CD4-positive, alpha-beta T cell (primary cell): Measurements from ENCODE around the gene FBXL17. TPM values are rescaled to one million over a fixed set of nuclear protein-coding genes. Genes with fewer than 3 reads are reported as not detected.

Source experiments
- ATAC-seq: fragments of 200-7000 bp; cut with Tn5 transposase; one replicate; pipeline ENCODE4 v1.10.0; 2022; ENCODE audit warnings: mild to moderate bottlenecking; ENCODE audit not compliant: poor library complexity
- CTCF ChIA-PET: fragments of 350-600 bp; sonication (Branson Sonifier 250); formaldehyde crosslinking; loops from one replicate; lab custom pipeline; 2021; ENCODE audit warnings: antibody characterized with exemption, inconsistent platforms; lab: Charles Lee
- POLR2A ChIA-PET: fragments of 350-600 bp; sonication (Branson Sonifier 250); formaldehyde crosslinking; loops from one replicate; lab custom pipeline; 2021; ENCODE audit warnings: antibody characterized with exemption, inconsistent platforms; lab: Charles Lee
- DNase-seq, 14 experiments: peaks; one replicate each; pipeline ENCODE4 v3.0.0-alpha.2; 2013 to 2020; ENCODE audit warnings: mixed read lengths in 2 of 14
- H3K27ac ChIP-seq, 2 donors: one replicate each; pipeline versions ENCODE4 v1.5.1 to v1.7.0; 2013; ENCODE audit warnings: low read length in 2 of 2, low read depth in 1 of 2, mild to moderate bottlenecking in 1 of 2
- H3K27me3 ChIP-seq, 2 experiments: 1 replicate in 1 of 2; 2 replicates in 1 of 2; pipeline versions ENCODE4 v1.6.1 to v1.7.0; 2013; ENCODE audit warnings: low read length in 2 of 2, control low read depth in 1 of 2, mild to moderate bottlenecking in 1 of 2, moderate library complexity in 1 of 2; ENCODE audit not compliant: insufficient read depth in 2 of 2, control insufficient read depth in 1 of 2
- H3K36me3 ChIP-seq: one replicate; pipeline ENCODE4 v1.6.1; 2013; ENCODE audit warnings: low read length, control low read depth; ENCODE audit not compliant: insufficient read depth
- H3K4me1 ChIP-seq: one replicate; pipeline ENCODE4 v1.6.1; 2013; ENCODE audit warnings: low read length, control low read depth; ENCODE audit not compliant: insufficient read depth
- H3K4me3 ChIP-seq: one replicate; pipeline ENCODE4 v1.5.1; 2013; ENCODE audit warnings: mild to moderate bottlenecking, low read length, moderate library complexity
- H3K9me3 ChIP-seq, 2 experiments: 1 replicate in 1 of 2; 2 replicates in 1 of 2; pipeline versions ENCODE4 v1.6.1 to v1.7.0; 2013; ENCODE audit warnings: low read length in 2 of 2, mild to moderate bottlenecking in 2 of 2, control low read depth in 1 of 2, moderate library complexity in 1 of 2; ENCODE audit not compliant: control insufficient read depth in 1 of 2, insufficient read depth in 1 of 2
- H3K27ac Mint-ChIP-seq: one replicate; pipeline ENCODE4 v1.8.0; 2020; ENCODE audit warnings: mixed read lengths
- H3K27me3 Mint-ChIP-seq: one replicate; pipeline ENCODE4 v1.8.0; 2021; ENCODE audit warnings: mixed read lengths
- H3K36me3 Mint-ChIP-seq: one replicate; pipeline ENCODE4 v1.8.0; 2021; ENCODE audit warnings: low read depth, mixed read lengths
- H3K4me1 Mint-ChIP-seq: one replicate; pipeline ENCODE4 v1.8.0; 2021; ENCODE audit warnings: low read depth, mixed read lengths
- H3K4me3 Mint-ChIP-seq: one replicate; pipeline ENCODE4 v1.8.0; 2020; ENCODE audit warnings: mild to moderate bottlenecking, mixed read lengths
- H3K9me3 Mint-ChIP-seq: one replicate; pipeline ENCODE4 v1.8.0; 2020; ENCODE audit warnings: mixed read lengths
- CTCF ChIP-seq: fragments of 200-600 bp; IDR thresholded peaks from one replicate; pipeline ENCODE4 v1.8.0; 2022; ENCODE audit warnings: antibody characterized with exemption, mild to moderate bottlenecking
- intact Hi-C, 2 experiments: fragments of 100-400 bp; cut with DNase I in 1 of 2; cut with micrococcal nuclease in 1 of 2; formaldehyde crosslinking; loops; one replicate each; pipeline versions ENCODE4 v1.15.1 to v1.9.0; 2023 to 2025; cut with DNase I, micrococcal nuclease
- total RNA-seq, 174 experiments: library from RNA in 2 of 174; stranded (reverse) in 2 of 174; gene quantifications; one replicate each; pipeline ENCODE4 v1.2.3 and lab custom pipeline; 2021 to 2026

The FBXL17 gene
- total RNA-seq, 2 experiments from 2014 or later: 17.9 to 21.1 TPM

DNA sequence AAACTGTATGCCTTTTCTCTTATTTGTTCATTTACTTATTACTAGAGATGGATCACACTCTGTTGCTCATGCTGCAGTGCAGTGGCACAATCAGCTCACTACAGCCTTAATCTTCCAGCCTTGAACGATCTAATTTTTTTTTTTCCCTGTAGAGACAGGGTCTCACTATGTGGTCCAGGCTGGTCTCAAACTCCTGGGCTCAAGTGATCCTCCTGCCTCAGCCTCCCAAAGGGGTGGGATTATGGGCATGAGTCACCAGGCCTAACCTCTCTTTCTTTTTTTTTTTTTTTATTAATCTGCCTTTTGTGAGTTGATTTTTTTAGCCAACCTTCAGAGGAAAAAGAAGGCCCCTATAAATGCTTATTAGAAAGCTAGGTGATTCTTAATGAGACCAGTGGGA, 303.0 kb downstream of the FBXL17 start:
- no peaks in the 10 kb centered on the region for H3K36me3 ChIP-seq
- Mint-ChIP-seq H3K4me1 (no peaks in the 10 kb centered on the region), H3K9me3 (peaks cover 2% of the 10 kb centered on the region), H3K4me3 (no peak overlapping the region), H3K36me3 (peaks cover 63% of the 10 kb centered on the region), H3K27ac (no peak overlapping the region), H3K27me3 (no peaks in the 10 kb centered on the region)
- H3K9me3 ChIP-seq: peaks cover 0 to 5% of the 10 kb centered on the region in 2 experiments
- H3K27ac ChIP-seq: no peak overlapping the region
- H3K4me1 ChIP-seq: no peaks in the 10 kb centered on the region
- DNase-seq (no peak), ATAC-seq (no peak)
- TF ChIP-seq CTCF: no peak
- no peak overlapping the region for H3K4me3 ChIP-seq
- CTCF ChIA-PET: no interaction called here
- POLR2A ChIA-PET: no interaction called here
- intact Hi-C loops: no loop called here
- H3K27me3 ChIP-seq: no peaks in the 10 kb centered on the region

DNA sequence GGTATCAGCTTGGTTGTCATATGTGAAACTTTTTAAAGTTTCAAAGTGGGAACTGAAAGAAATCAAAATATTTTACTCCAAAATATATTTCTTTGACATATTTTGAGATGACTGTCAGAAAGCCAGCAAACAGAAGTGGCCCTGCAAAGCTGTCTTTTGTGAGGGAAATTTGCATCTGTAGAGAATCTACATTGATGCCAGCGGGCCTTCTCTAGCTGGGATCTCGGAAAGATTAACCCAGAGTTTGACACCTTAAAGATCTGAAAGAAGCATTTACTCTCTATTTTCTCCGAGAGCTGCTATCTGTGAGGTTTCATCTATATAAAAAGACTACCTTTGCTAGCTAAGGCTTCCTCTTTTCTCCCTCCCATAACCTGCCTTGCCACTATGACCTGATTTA, 303.6 kb downstream of the FBXL17 start:
- TF ChIP-seq CTCF: no peak
- H3K4me1 ChIP-seq: no peaks in the 10 kb centered on the region
- H3K27me3 Mint-ChIP-seq: no peaks in the 10 kb centered on the region
- peaks cover 66% of the 10 kb centered on the region for H3K36me3 Mint-ChIP-seq
- DNase-seq (no peak), ATAC-seq (no peak)
- POLR2A ChIA-PET: no interaction called here
- no peak overlapping the region for H3K27ac Mint-ChIP-seq
- H3K27ac ChIP-seq: no peak overlapping the region
- H3K4me3 ChIP-seq: no peak overlapping the region
- H3K9me3 ChIP-seq: peaks cover 0 to 5% of the 10 kb centered on the region in 2 experiments
- no peaks in the 10 kb centered on the region for H3K27me3 ChIP-seq
- H3K4me1 Mint-ChIP-seq: no peaks in the 10 kb centered on the region
- CTCF ChIA-PET: no interaction called here
- no peaks in the 10 kb centered on the region for H3K36me3 ChIP-seq
- H3K9me3 Mint-ChIP-seq: peaks cover 4% of the 10 kb centered on the region
- no peak overlapping the region for H3K4me3 Mint-ChIP-seq
- intact Hi-C loops: no loop called here

DNA sequence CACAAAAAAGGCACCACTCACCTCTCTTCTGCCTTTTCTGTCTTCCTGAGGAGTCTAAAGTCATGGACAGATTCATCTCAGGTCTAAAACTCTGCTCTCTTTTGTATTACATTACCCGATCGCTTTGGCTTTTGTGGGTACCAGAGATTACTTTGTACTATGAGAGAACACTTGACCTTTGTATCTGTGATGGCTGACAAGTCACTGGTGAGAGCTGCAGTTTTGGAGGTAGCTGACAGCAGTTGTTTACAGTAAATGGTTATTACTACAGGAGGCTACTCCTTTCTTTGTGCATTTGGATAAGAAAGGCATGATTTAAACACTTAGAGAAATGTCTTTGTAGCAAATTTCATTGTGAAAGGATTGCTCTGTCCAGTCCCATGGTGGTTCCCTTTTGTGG, 307.3 kb downstream of the FBXL17 start:
- Mint-ChIP-seq H3K27me3 (no peaks in the 10 kb centered on the region), H3K36me3 (peaks cover 52% of the 10 kb centered on the region), H3K9me3 (peaks cover 4% of the 10 kb centered on the region), H3K4me1 (peaks cover 14% of the 10 kb centered on the region), H3K4me3 (no peak overlapping the region), H3K27ac (no peak overlapping the region)
- intact Hi-C loops: no loop called here
- H3K4me3 ChIP-seq: no peak overlapping the region
- no peak for TF ChIP-seq CTCF
- H3K27ac ChIP-seq: no peak overlapping the region
- CTCF ChIA-PET: no interaction called here
- no peaks in the 10 kb centered on the region for H3K27me3 ChIP-seq
- ATAC-seq (no peak), DNase-seq (no peak)
- no peaks in the 10 kb centered on the region for H3K36me3 ChIP-seq
- H3K4me1 ChIP-seq: no peaks in the 10 kb centered on the region
- H3K9me3 ChIP-seq: peaks cover 0 to 5% of the 10 kb centered on the region in 2 experiments
- POLR2A ChIA-PET: no interaction called here
